GM19025 (cell line): ENCODE results near the gene ARHGAP18.

Source experiments
- ATAC-seq: cut with Tn5 transposase; IDR thresholded peaks from one replicate; pipeline ENCODE4 v1.9.1; 2021; ENCODE audit warnings: mild to moderate bottlenecking, low read depth, moderate library complexity; ENCODE audit not compliant: unreplicated experiment

ARHGAP18 gene

DNA sequence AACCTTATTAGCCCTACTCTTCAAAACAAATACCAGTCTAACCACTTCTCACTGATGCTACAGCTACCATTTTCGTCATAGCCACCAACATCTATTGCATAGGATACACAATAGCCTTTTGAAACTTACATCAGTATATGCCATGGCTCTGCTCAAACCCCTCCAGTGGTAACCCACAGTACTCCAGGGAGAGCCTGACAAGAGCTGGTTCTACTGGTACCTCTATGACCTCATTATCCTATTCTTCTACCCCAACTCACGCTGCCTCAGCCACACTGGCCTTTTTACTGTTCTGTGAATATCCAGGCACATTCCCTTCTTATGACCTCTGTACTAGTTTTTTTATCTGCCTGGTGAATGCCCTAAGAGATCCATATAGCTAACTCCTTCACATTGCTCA lies 157.6 kb downstream of the ARHGAP18 start:
- ATAC-seq, result no peak

DNA sequence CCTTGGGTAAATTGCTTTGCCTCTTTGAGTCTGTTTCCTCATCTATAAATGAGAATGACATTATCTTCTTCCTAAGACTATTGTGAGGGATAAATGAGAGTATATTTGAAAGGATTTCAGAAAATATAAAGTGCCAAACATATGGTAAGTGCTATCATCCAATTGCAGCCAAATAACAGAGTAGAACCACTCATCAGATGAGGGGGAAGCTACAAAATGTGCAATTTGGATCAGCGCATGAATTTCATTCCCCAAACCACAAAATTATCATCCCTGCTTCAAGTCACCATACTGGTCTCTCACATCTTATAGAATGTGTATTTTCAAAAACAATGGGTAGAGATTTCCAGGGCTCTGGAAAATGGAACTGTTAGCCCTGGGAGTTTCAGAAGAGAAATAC lies 158.5 kb downstream of the ARHGAP18 start:
- ATAC-seq, result no peak

DNA sequence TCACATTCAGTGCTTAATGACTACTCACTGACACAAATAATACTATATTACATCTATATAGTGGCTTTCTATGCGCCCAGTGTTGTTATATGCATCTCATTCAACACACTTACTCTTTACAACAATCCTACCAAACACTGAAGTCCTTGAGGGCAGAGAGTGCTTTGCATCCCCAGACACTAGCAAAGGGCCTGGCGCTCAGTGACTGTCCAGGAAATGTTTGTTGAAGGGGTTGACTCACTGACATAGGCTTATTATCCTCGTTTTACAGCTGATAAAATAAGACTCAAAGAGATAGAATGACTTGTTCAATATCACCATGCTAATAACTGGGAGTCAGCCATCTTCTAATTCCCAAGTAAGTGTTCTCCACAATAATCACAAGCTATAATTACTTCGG lies 163.3 kb downstream of the ARHGAP18 start:
- ATAC-seq, result no peak

DNA sequence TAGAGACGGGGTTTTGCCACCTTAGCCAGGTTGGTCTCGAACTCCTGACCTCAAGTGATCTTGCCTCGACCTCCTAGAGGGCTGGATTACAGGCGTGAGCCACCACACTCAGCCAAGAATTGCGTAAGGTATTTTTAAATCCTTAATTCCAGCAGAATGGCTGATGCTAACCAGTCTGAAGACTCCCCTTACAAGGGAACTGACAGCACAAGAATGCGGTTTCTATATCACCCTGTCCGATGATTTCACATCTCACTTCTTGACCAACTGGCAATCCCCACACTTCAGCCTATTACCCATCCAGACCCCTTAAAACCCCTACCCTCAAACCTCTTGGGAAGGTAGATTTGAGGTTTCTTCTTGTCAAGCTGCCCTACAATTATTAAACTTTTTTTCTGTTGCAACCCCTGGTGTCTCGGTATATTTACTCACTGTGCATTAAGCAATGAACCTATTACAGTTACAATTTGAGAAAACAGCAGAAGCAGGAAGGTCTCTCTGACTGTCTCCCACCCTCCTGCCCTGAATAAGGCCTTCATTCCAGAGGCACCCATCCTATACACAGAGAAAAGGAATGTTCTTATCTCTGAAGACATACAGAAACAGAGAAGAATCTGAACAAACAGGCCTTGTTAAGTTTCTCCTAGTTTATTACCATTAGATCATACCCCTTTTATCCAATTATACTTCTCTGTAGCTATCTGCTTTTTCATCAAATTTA lies 164.9 kb downstream of the ARHGAP18 start:
- no peak for ATAC-seq

DNA sequence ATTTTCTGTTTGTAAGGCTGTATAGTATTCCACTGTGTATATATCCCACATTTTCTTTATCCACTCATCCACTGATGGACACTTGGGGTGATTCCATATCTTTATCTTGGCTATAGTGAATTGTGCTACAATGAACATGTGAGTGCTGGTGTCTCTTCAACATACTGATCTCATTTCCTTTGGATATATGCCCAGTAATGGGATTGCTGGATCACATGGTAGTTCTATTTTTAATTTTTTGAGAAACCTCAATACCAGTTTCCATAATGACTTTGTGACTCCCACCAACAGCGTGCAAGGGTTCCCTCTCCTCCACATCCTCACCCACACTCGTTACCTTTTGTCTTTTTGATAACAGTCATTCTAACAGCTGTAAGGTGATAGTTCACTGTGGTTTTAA lies 166.0 kb downstream of the ARHGAP18 start:
- no peak for ATAC-seq

DNA sequence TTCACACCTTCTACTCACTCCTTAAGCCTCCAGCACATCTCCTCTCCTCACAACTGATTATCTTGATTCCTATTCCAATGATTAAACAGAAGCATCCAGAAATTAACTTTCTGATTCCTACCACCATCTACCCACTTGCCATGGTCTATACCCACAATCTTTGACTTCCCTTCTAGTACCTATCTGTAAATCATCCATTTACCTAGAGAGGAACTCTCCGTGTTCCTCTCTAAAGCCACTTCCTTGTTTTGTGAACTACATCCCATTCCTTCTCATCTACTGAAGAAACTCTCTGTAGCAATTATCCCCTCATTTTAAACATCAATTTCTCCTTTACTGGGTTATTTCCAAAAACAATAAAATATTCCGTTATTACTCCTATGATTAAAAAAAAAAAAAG lies 167.3 kb downstream of the ARHGAP18 start:
- no peak for ATAC-seq

DNA sequence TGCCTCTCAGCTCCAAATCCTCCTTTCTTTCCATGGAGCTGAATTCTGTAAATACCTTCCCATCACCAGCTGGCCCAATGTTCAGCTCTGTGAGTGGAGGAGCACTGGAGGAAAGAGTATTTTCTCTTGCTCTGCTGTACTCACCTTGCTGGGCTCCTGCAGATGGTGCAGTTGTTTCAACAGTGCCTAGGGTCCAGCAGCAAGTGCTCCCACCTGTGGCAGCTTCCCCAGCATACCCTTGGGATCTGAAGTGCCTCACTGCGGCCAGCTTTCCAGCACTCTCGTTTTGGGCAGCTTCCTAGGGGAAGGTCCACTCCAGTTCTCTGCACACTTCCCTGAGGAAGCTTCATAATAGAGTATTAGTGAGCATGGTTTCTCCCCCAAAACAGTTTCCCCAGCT lies 170.9 kb downstream of the ARHGAP18 start:
- ATAC-seq, result no peak

DNA sequence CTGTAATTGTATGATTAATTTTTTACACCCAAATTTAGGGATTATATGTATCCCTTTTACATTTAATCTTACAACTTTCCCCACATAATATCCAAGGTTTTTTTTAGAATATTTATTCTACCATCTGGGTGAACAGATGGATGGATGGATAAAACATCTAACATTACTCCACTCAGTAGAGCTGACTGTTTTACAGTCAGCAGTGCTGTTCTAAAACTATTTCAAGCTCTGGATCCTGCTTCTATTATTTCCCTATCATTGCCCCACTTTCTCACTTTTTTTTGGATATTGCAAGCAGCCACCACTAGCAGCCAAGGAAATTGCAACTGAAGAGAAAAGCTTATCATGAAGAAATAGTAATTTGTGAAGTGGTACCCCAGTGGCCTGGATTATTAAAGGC lies 173.7 kb downstream of the ARHGAP18 start:
- ATAC-seq, result no peak

DNA sequence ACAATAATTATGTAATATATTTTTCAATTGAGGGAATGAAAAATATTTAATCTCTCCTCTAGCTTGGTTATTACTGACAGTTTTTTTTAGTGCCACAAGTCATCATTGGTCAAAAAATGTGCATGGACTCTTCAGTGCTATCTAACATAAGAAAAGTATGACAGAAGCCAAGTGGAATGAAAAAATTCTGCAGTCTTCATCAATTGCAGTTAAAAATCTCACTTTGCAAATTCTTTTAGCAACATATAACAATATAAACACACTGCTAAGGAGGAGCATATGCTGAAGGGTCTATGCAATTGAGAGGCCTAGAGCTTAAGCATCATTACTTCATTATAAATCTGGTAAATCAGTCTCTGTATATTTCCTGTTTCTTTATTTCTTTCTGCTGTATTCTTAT lies 175.1 kb downstream of the ARHGAP18 start:
- no peak for ATAC-seq
